AG10803 (cell line): ENCODE measurements around the gene WDR70.

Experiments
- DNase-seq: peaks from one replicate; pipeline ENCODE4 v3.0.0; 2010; ENCODE audit warnings: low read depth
- H3K4me3 ChIP-seq: 2 replicates; pipeline ENCODE4 v1.5.1; 2011; ENCODE audit warnings: mild to moderate bottlenecking, low read length, control low read depth
- TF ChIP-seq, protein P1 (sequence below): conservative IDR thresholded peaks from 2 replicates; pipeline ENCODE4 v1.5.1; 2011; ENCODE audit warnings: mild to moderate bottlenecking, low read length, control low read depth, inconsistent platforms

The WDR70 gene

DNA sequence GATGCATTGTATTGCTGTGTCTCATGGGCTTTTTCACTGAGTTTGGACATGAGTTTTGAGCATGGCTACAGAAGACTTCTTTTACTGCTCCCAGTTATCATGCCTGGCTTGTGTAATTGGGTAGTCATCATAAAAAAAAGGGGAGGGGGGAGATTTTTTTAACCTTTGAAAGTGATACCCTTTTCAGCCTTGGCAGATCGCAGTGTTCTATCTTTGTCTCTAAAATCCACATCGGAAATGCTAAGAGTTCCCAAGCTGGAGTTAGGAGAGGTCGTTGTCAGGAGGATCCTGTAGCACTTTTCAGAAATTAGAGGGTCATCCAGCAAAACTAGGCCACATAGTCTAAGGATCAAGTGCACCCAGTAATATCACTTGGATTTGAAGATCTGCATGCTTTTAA lies 188.4 kb downstream of the WDR70 start:
- H3K4me3 ChIP-seq: no peak overlapping the region
- TF ChIP-seq, protein P1, sequence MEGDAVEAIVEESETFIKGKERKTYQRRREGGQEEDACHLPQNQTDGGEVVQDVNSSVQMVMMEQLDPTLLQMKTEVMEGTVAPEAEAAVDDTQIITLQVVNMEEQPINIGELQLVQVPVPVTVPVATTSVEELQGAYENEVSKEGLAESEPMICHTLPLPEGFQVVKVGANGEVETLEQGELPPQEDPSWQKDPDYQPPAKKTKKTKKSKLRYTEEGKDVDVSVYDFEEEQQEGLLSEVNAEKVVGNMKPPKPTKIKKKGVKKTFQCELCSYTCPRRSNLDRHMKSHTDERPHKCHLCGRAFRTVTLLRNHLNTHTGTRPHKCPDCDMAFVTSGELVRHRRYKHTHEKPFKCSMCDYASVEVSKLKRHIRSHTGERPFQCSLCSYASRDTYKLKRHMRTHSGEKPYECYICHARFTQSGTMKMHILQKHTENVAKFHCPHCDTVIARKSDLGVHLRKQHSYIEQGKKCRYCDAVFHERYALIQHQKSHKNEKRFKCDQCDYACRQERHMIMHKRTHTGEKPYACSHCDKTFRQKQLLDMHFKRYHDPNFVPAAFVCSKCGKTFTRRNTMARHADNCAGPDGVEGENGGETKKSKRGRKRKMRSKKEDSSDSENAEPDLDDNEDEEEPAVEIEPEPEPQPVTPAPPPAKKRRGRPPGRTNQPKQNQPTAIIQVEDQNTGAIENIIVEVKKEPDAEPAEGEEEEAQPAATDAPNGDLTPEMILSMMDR: no peak
- no peak for DNase-seq

DNA sequence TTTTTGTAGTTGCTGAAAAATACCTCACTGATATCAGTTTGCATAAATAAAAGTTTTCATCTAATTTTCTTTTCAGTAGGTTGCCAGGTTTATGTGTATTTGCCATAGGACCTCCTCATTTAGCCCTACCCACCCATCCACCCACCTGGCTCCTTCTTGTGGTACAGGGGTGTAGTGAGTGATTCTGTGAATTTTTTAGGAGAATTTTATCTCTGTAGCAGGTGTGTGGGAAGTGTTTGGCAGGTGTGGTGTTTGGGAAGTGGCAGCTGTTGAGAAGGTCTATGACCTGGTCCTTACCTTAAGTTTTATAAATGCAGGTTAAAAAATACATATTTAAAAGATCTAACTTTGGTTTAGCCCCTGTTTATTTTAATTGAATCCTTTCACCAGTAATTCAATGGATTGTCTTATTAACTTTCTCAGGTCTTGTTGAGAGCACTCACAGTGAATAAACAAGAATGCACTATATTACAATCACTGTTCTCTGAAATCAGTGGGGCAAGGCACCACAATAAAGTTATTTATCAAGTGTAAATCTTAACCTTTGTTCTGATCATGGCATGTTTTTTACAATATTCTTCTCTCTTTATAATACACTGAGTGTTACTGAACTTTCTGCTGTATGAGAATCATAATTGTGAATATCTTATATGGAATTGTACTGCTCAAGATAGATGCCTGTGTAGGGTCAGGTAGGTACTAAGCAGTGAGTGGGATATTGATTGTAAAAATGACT lies 189.1 kb downstream of the WDR70 start:
- DNase-seq: no peak

DNA sequence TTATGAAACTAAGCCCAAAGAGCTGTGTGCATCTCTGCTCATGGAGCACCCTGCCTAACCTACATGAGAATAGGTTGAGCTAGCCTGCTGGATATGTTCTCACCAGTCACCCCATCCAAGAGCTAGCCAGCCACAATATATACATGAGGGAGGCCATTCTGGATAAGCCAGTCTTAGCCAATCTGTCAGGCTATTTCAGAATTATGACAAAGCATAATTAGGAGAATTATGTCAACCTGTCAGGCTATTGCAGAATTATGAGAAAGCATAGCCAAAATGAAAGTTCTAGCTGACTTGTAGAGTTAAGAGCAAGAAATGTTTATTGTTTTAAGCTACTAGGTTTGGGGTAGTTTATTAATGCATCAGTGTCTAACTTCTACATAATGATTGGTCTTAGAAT lies 189.8 kb downstream of the WDR70 start:
- TF ChIP-seq, protein P1: no peak
- DNase-seq: no peak
- no peak overlapping the region for H3K4me3 ChIP-seq

More for the DNA sequence above, 189.1 kb downstream of the WDR70 start:
- TF ChIP-seq, protein P1: no peak
- no peak overlapping the region for H3K4me3 ChIP-seq

DNA sequence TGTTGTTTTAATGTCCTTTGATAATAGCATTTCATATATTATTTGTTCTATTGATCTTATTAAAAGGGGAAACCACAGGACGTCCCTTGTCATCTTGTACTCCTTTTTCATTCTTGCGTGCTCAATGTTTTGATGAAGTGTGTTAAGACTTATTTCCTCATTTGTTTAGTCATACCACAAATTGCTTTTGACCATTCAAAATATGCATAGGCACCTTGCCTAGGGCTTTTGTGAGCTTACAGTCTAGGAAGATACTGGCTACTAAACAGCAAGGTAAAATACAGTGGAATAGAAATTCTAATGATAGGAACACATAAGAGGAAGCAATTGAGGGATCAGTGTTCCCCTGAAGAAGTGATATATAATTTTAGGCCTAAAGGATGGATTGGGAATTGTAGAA lies 190.3 kb downstream of the WDR70 start:
- DNase-seq: no peak
- TF ChIP-seq, protein P1: no peak
- H3K4me3 ChIP-seq: no peak overlapping the region

DNA sequence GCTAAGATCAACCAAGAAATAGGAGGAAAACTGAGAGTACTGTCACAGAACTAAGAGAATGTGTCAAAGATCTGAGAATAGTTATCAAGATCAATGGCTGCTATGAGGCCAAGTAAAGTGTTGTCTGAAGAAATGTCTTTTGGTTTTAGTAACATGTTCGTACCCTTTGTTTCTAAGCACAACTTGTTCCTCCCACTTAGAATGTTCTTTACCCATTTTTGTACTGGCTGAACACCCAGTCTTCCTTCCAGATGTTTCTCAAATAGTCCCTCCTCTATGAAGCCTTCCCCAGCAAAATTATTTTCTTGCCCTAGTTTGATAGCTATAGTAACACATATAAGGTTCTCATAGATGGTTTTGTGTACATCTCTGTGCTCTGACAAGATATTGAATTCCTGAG lies 191.5 kb downstream of the WDR70 start:
- DNase-seq: no peak
- TF ChIP-seq, protein P1: no peak
- no peak overlapping the region for H3K4me3 ChIP-seq

DNA sequence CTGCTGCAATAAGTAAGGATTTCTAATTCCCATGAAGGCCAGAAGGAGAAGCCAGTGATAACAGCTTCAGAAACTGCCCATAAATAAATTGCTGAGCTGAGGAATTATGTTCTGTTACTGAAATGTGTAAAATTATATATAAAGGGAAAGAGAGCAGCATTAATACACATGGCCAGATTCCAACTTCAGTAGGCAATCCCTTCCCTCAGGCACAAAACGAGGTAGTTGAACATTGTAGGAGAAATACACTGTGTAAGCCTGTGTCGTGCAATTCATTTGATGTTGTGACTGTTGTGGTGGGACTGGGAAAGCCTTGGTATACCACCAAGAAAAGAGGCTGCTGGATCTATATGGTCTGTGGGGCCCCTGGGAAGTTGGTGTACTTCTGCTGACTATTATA lies 192.9 kb downstream of the WDR70 start:
- H3K4me3 ChIP-seq: no peak overlapping the region
- TF ChIP-seq, protein P1: no peak
- DNase-seq: no peak
